ENCODE results near the gene IPO11.

The IPO11 gene

DNA sequence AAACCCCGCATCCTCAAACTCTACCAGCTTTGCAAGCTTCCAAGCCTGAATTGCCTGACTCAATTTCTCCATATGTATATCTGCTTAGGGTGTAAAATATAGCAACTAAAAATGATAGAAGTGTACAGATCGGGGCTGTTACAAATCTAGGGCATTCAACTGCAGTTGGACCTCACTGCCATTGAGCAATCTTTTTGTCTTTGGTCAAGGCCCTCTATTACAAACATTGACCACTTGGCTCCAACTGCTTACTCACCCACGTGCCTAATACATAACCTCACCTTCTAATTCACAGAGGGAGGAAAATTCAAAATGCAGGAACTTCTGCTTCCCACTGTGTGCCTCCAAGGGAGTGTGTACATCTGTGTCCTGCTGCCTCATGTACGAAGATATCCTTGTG lies 176.1 kb downstream of the IPO11 start:
- TF ChIP-seq SUZ12 (IDR thresholded peaks at IDR 0.05; ENCODE audit: extremely low read depth, insufficient read depth, insufficient read length) (no peak), YY1 (IDR thresholded peaks at IDR 0.05; ENCODE audit: insufficient read depth, insufficient read length) (no peak), ZNF274 (IDR thresholded peaks at IDR 0.05; ENCODE audit: low read depth, low read length) (no peak)
- Histone ChIP-seq H3K36me3 (ENCODE audit: insufficient read depth, insufficient read length, low read length) (peaks cover 17% of the 10 kb centered on the region), H3K27me3 (ENCODE audit: insufficient read depth, insufficient read length) (no peaks in the 10 kb centered on the region), H3K4me1 (ENCODE audit: insufficient read depth, insufficient read length) (no peaks in the 10 kb centered on the region), H3K9ac (ENCODE audit: insufficient read length, low read depth) (no peak overlapping the region), H3K9me3 (ENCODE audit: insufficient read depth, low read length) (no peaks in the 10 kb centered on the region), H3K4me3 (ENCODE audit: insufficient read length, low read depth) (no peak overlapping the region)
- DNase-seq (ENCODE audit: low read depth, low spot score), result no peak

DNA sequence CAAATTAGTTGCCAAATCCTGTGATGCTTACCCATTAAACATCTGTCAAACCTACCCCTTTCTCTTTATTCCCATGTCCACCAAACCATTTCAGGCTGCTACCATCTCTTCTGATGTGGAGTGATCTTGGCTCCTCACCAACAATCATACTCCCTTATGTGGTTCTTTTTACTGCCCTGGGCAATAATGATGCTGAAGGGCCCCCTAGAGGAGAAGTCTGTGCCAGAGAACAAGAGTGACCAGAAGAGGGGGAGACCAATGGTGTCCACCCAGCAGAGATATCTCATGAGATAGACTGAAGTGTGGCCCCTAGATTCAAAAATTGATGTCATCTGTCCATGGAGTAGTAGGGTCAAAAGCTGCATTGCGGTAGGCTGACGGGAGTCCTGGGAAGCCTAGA lies 176.9 kb downstream of the IPO11 start:
- H3K9ac ChIP-seq (ENCODE audit: insufficient read length, low read depth), result no peak overlapping the region
- DNase-seq (ENCODE audit: low read depth, low spot score), result no peak
- no peak overlapping the region for H3K4me3 ChIP-seq (ENCODE audit: insufficient read length, low read depth)
- no peaks in the 10 kb centered on the region for H3K9me3 ChIP-seq (ENCODE audit: insufficient read depth, low read length)
- H3K4me1 ChIP-seq (ENCODE audit: insufficient read depth, insufficient read length), result no peaks in the 10 kb centered on the region
- no peaks in the 10 kb centered on the region for H3K27me3 ChIP-seq (ENCODE audit: insufficient read depth, insufficient read length)
- TF ChIP-seq SUZ12 (IDR thresholded peaks at IDR 0.05; ENCODE audit: extremely low read depth, insufficient read depth, insufficient read length) (no peak), ZNF274 (IDR thresholded peaks at IDR 0.05; ENCODE audit: low read depth, low read length) (no peak), YY1 (IDR thresholded peaks at IDR 0.05; ENCODE audit: insufficient read depth, insufficient read length) (no peak)
- H3K36me3 ChIP-seq (ENCODE audit: insufficient read depth, insufficient read length, low read length), result peaks cover 18% of the 10 kb centered on the region

DNA sequence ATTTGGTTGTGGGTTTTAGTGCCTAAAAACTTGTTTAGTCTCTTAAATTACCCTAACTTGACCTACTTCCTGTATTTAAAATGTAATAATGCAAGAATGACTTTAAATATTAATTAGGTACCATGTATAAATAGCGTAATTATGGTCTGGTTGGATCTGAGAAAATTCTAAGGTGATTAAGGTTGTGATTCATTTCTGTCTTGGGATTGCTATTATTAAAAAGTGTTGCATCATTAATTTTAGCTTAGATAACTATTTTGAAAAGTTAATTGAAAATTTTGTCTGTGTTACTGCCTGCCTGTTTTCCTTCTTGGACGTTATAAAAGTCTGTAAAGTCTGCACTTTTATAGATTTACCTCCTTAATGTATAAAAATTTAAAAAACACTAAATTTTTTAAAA lies 177.8 kb downstream of the IPO11 start:
- Histone ChIP-seq H3K9ac (ENCODE audit: insufficient read length, low read depth) (no peak overlapping the region), H3K36me3 (ENCODE audit: insufficient read depth, insufficient read length, low read length) (peaks cover 19% of the 10 kb centered on the region), H3K4me3 (ENCODE audit: insufficient read length, low read depth) (no peak overlapping the region), H3K4me1 (ENCODE audit: insufficient read depth, insufficient read length) (no peaks in the 10 kb centered on the region), H3K9me3 (ENCODE audit: insufficient read depth, low read length) (no peaks in the 10 kb centered on the region), H3K27me3 (ENCODE audit: insufficient read depth, insufficient read length) (no peaks in the 10 kb centered on the region)
- no peak for DNase-seq (ENCODE audit: low read depth, low spot score)
- TF ChIP-seq ZNF274 (IDR thresholded peaks at IDR 0.05; ENCODE audit: low read depth, low read length) (no peak), YY1 (IDR thresholded peaks at IDR 0.05; ENCODE audit: insufficient read depth, insufficient read length) (no peak), SUZ12 (IDR thresholded peaks at IDR 0.05; ENCODE audit: extremely low read depth, insufficient read depth, insufficient read length) (no peak)

DNA sequence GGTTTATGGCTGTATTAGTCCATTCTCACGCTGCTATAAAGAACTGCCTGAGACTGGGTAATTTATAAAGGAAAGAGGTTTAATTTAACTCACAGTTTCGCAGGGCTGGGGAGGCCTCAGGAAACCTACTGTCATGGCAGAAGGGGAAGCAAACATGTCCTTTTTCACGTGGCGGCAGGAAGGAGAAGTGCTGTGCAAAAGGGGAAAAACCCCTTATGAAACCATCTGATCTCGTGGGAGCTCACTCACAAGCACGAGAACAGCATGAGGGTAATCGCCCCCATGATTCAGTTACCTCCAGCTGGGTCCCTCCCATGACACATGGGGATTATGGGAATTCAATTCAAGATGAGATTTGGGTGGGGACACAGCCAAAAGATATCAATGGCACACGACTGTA lies 180.0 kb downstream of the IPO11 start:
- peaks cover 19% of the 10 kb centered on the region for H3K36me3 ChIP-seq (ENCODE audit: insufficient read depth, insufficient read length, low read length)
- H3K4me3 ChIP-seq (ENCODE audit: insufficient read length, low read depth), result no peak overlapping the region
- H3K27me3 ChIP-seq (ENCODE audit: insufficient read depth, insufficient read length), result no peaks in the 10 kb centered on the region
- no peak overlapping the region for H3K9ac ChIP-seq (ENCODE audit: insufficient read length, low read depth)
- DNase-seq (ENCODE audit: low read depth, low spot score), result no peak
- no peaks in the 10 kb centered on the region for H3K9me3 ChIP-seq (ENCODE audit: insufficient read depth, low read length)
- H3K4me1 ChIP-seq (ENCODE audit: insufficient read depth, insufficient read length), result no peaks in the 10 kb centered on the region
- no peak for TF ChIP-seq YY1 (IDR thresholded peaks at IDR 0.05; ENCODE audit: insufficient read depth, insufficient read length)
- TF ChIP-seq ZNF274 (IDR thresholded peaks at IDR 0.05; ENCODE audit: low read depth, low read length), result no peak
- no peak for TF ChIP-seq SUZ12 (IDR thresholded peaks at IDR 0.05; ENCODE audit: extremely low read depth, insufficient read depth, insufficient read length)

DNA sequence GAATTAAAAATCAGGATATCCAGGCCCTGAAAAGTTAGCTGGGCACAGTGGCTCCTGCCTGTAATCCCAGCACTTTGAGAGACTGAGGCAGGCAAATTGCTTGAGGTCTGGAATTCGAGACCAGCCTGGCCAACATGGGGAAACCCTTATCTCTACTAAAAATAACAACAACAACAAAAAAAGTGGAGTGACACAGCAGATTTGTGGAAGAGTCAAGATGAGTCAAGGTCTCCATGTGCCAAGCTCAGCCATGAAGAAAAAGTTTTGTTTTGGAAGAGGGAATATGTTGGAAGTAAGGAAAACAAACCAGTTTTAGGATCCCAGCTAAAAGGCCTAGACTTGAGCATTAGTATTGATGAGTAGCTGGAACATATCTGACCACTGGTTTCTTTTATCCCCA lies 180.8 kb downstream of the IPO11 start:
- no peak for DNase-seq (ENCODE audit: low read depth, low spot score)
- H3K9ac ChIP-seq (ENCODE audit: insufficient read length, low read depth), result no peak overlapping the region
- no peaks in the 10 kb centered on the region for H3K27me3 ChIP-seq (ENCODE audit: insufficient read depth, insufficient read length)
- H3K4me1 ChIP-seq (ENCODE audit: insufficient read depth, insufficient read length), result no peaks in the 10 kb centered on the region
- H3K9me3 ChIP-seq (ENCODE audit: insufficient read depth, low read length), result no peaks in the 10 kb centered on the region
- TF ChIP-seq YY1 (IDR thresholded peaks at IDR 0.05; ENCODE audit: insufficient read depth, insufficient read length), result no peak
- no peak for TF ChIP-seq ZNF274 (IDR thresholded peaks at IDR 0.05; ENCODE audit: low read depth, low read length)
- TF ChIP-seq SUZ12 (IDR thresholded peaks at IDR 0.05; ENCODE audit: extremely low read depth, insufficient read depth, insufficient read length), result no peak
- H3K36me3 ChIP-seq (ENCODE audit: insufficient read depth, insufficient read length, low read length), result peaks cover 17% of the 10 kb centered on the region
- no peak overlapping the region for H3K4me3 ChIP-seq (ENCODE audit: insufficient read length, low read depth)

DNA sequence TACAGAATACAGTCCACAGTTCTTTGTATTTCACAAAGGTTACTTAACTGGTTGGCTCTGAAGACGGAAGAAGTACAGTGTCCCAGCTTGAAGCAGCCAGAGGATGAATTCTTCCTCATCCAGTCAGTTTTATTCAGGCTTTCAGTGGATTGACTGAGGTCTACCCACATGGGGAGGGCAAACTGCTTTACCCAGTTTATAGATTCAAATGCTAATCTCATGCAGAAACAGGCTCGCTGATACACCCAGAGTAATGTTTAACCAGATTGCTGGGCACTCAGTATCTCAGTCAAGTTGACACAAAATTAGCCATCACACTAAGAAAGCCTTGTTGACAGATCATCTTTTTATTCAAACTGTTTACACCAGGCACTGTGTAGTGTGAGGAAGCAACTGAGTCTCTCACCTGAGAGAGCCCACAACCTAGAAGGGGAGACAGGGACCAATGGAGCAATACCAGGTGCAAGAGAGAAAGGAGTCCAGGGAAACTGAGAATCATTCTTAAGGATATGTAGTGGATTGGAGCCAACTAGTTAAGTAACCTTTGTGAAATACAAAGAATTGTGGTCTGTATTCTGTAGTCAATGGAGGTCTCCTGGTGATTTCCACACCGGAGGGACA lies 181.9 kb downstream of the IPO11 start:
- Histone ChIP-seq H3K9me3 (ENCODE audit: insufficient read depth, low read length) (no peaks in the 10 kb centered on the region), H3K27me3 (ENCODE audit: insufficient read depth, insufficient read length) (no peaks in the 10 kb centered on the region), H3K4me3 (ENCODE audit: insufficient read length, low read depth) (no peak overlapping the region), H3K4me1 (ENCODE audit: insufficient read depth, insufficient read length) (no peaks in the 10 kb centered on the region), H3K36me3 (ENCODE audit: insufficient read depth, insufficient read length, low read length) (peaks cover 17% of the 10 kb centered on the region), H3K9ac (ENCODE audit: insufficient read length, low read depth) (no peak overlapping the region)
- no peak for DNase-seq (ENCODE audit: low read depth, low spot score)
- TF ChIP-seq ZNF274 (IDR thresholded peaks at IDR 0.05; ENCODE audit: low read depth, low read length) (no peak), SUZ12 (IDR thresholded peaks at IDR 0.05; ENCODE audit: extremely low read depth, insufficient read depth, insufficient read length) (no peak), YY1 (IDR thresholded peaks at IDR 0.05; ENCODE audit: insufficient read depth, insufficient read length) (no peak)

DNA sequence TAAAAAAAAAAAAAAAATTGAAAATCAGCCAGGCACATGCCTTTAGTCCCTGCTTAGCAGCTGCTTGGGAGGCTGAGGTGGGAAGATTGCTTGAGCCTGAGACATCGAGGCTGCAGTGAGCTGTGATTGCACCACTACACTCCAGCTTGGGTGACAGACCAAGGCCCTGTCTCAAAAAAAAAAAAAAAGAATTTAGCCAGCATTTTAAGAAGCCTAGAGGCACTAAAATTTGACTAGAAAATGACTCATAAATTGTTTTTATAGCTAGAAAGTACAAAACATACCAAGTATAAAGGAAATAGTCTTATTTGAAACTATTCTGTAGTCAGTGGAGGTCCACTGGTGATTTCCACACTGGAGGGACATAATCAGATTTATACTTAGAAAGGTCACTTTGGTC lies 183.5 kb downstream of the IPO11 start:
- H3K9me3 ChIP-seq (ENCODE audit: insufficient read depth, low read length), result no peaks in the 10 kb centered on the region
- H3K4me3 ChIP-seq (ENCODE audit: insufficient read length, low read depth), result no peak overlapping the region
- no peaks in the 10 kb centered on the region for H3K4me1 ChIP-seq (ENCODE audit: insufficient read depth, insufficient read length)
- peaks cover 17% of the 10 kb centered on the region for H3K36me3 ChIP-seq (ENCODE audit: insufficient read depth, insufficient read length, low read length)
- no peak for DNase-seq (ENCODE audit: low read depth, low spot score)
- H3K27me3 ChIP-seq (ENCODE audit: insufficient read depth, insufficient read length), result no peaks in the 10 kb centered on the region
- TF ChIP-seq YY1 (IDR thresholded peaks at IDR 0.05; ENCODE audit: insufficient read depth, insufficient read length) (no peak), ZNF274 (IDR thresholded peaks at IDR 0.05; ENCODE audit: low read depth, low read length) (no peak), SUZ12 (IDR thresholded peaks at IDR 0.05; ENCODE audit: extremely low read depth, insufficient read depth, insufficient read length) (no peak)
- H3K9ac ChIP-seq (ENCODE audit: insufficient read length, low read depth), result no peak overlapping the region

All from NT2/D1 (cell line).